Right atrium auricular region (tissue), 2 donors: ENCODE measurements around the gene POLE. TPM values are rescaled to one million over a fixed set of nuclear protein-coding genes. Genes with fewer than 3 reads are reported as not detected.

ENCODE experiments used
- DNase-seq: peaks from one replicate; pipeline ENCODE4 v3.0.0-alpha.2; 2019; ENCODE audit warnings: low spot score
- H3K27ac ChIP-seq, 2 donors: fragments of 200-600 bp; sonication (generic); 1 replicate in 1 of 2; 2 replicates in 1 of 2; pipeline ENCODE4 v1.5.1; 2016 to 2019
- H3K27me3 ChIP-seq, 2 donors: fragments of 200-600 bp; sonication (generic); one replicate each; pipeline versions ENCODE4 v1.5.1 to v1.6.0; 2017 to 2019
- H3K36me3 ChIP-seq: fragments of 200-600 bp; sonication (generic); one replicate; pipeline ENCODE4 v1.5.1; 2016
- H3K4me1 ChIP-seq, 2 donors: fragments of 200-600 bp; sonication (generic); one replicate each; pipeline versions ENCODE4 v1.5.1 to v1.6.0; 2017 to 2019
- H3K4me3 ChIP-seq, 2 donors: fragments of 200-600 bp; sonication (generic); 1 replicate in 1 of 2; 2 replicates in 1 of 2; pipeline ENCODE4 v1.5.1; 2017 to 2019; ENCODE audit warnings: mild to moderate bottlenecking in 1 of 2, moderate library complexity in 1 of 2
- H3K9me3 ChIP-seq, 2 donors: fragments of 200-600 bp; sonication (generic); one replicate each; pipeline ENCODE4 v1.5.1; 2019
- total RNA-seq, 2 donors: library from RNA; depleted of rRNA; stranded (reverse); fragments of >200 nt; gene quantifications; one replicate each; pipeline ENCODE4 v1.1.0, GENCODE V29; 2016
- TF ChIP-seq, protein P1 (sequence below), 2 donors: fragments of 200-600 bp; sonication (generic); IDR thresholded peaks; one replicate each; pipeline ENCODE4 v1.5.1; 2019; ENCODE audit warnings: antibody characterized with exemption in 2 of 2

The POLE gene
- total RNA-seq, 2 donors from 2014 or later = 10.2 to 13.9 TPM

DNA sequence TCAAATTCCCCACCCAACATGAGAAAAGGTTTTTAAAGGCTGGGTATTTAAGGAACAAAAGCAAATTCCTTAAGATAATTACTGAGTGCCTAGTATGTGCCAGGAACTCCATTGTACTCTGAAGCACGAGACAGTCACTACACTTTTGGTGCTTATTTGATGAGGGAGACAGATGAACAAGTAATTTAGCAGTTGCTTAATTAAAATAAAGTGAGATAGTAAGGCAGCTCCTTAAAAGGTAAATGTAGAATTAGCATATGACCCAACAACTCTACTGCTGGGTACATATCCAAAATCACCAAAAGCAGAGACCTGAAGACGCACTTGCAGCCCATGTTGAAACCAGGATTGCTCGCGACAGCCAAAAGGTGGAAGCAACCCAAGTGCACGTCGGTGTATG, 21.3 kb downstream of the POLE start:
- H3K9me3 ChIP-seq = no peaks in the 10 kb centered on the region
- H3K4me1 ChIP-seq = no peaks in the 10 kb centered on the region
- no peak for DNase-seq
- TF ChIP-seq, protein P1, sequence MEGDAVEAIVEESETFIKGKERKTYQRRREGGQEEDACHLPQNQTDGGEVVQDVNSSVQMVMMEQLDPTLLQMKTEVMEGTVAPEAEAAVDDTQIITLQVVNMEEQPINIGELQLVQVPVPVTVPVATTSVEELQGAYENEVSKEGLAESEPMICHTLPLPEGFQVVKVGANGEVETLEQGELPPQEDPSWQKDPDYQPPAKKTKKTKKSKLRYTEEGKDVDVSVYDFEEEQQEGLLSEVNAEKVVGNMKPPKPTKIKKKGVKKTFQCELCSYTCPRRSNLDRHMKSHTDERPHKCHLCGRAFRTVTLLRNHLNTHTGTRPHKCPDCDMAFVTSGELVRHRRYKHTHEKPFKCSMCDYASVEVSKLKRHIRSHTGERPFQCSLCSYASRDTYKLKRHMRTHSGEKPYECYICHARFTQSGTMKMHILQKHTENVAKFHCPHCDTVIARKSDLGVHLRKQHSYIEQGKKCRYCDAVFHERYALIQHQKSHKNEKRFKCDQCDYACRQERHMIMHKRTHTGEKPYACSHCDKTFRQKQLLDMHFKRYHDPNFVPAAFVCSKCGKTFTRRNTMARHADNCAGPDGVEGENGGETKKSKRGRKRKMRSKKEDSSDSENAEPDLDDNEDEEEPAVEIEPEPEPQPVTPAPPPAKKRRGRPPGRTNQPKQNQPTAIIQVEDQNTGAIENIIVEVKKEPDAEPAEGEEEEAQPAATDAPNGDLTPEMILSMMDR (IDR thresholded peaks at IDR 0.05) = no peak
- H3K36me3 ChIP-seq = peaks cover 54% of the 10 kb centered on the region
- no peak overlapping the region for H3K4me3 ChIP-seq
- H3K27me3 ChIP-seq = no peaks in the 10 kb centered on the region
- H3K27ac ChIP-seq = no peak overlapping the region

DNA sequence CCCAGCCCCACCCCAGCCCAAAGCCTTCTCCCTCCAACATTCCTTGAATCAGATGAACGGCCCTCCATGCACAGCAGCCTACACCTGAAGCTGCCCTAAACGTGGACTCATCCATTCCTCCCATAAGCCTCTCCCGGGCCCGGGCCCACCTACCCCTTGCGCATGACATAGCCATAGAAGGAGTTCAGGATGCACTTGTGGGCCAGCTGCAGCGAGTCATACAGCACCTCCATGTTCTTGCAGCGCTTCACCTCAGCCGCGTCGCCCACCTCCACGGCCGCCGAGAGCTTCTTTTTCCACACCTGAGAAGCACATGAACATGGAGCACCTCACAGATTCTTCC, 22.0 kb downstream of the POLE start:
- Histone ChIP-seq H3K27me3 (no peaks in the 10 kb centered on the region), H3K9me3 (no peaks in the 10 kb centered on the region), H3K36me3 (peaks cover 61% of the 10 kb centered on the region), H3K4me1 (no peaks in the 10 kb centered on the region), H3K27ac (no peak overlapping the region), H3K4me3 (no peak overlapping the region)
- DNase-seq = no peak
- TF ChIP-seq, protein P1 (IDR thresholded peaks at IDR 0.05) = no peak

DNA sequence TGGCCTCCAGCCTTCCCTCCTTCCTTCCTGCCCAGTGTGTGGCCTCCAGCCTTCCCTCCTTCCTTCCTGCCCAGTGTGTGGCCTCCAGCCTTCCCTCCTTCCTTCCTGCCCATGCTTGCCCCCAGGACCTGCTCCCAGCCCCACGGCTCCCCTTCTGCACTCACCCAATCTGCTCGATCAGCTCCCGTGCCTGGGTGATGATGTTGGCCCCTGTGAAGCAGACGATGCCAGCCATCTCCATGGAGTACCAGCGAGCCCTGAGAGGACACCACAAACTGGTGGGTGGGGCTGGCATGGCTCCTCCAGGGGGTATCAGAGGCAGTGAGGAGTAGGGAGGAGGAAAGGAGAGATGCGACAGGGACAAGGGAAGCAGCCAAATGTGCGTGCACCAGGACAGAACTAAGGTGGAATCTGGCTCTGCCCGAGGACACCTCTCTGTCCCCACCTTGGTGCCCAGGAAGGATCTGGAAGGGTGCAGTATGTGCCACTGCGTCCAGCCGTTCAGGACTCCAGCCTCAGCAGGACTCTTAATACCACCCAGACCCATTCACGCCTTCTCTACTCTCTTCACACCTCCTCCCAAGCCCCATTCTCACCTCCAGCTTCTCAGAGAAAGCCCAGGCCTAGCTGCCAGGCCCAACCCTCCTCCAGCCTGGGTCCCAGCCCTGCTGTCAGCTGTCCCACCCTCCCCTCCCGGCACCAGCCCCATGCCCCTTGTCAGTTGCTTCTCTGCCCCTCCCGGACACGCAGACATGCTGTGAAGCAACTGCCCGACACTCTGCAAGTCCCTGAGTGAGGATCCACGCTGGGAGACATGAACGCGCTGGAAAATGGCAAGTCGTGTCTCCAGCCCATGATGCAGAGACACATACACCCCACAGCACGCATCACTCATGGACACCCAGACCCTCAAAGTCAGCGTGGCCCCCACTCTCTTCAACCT, 22.7 kb downstream of the POLE start:
- Histone ChIP-seq H3K36me3 (peaks cover 65% of the 10 kb centered on the region), H3K27ac (no peak overlapping the region), H3K4me3 (no peak overlapping the region), H3K4me1 (no peaks in the 10 kb centered on the region), H3K27me3 (no peaks in the 10 kb centered on the region), H3K9me3 (no peaks in the 10 kb centered on the region)
- no peak for DNase-seq
- TF ChIP-seq, protein P1 (IDR thresholded peaks at IDR 0.05) = no peak

DNA sequence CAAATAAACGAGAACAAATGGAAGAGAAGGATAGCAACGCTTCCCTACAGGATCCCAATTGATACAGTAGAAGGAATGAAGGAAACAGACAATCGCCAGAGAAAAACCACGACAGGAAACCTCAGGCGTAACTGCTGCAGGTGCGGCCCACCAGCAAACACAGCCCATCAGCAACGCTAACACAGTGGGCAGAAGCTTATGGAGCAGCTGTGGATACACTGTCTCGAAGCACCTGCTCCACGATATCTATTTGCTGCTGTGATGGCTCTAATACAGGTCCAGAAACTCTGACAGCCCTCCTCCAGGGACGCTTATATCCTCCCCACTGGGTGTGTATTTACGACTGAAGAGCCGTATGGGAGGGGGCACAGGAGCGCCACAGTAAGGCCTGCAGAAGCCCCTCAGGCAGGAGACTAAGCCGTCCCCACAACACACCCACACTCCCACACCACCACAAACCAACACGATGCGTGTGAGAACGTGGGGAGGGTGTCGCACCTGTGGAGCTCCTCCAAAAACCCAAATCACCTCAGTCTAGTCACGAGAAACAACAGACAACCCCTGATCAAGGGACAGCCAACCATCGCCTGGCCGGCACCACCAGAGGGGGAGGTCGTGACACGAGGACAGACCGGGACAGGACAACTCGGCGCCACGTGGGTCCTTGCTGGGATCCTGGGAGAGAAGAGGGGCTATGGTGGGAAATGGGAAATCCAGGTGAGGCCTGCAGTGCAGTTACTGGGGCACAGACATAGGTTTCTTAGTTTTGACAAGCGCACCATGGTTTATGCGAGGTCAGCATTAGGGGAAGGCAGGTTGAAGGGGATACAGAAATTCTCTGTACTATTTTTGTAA, 24.0 kb downstream of the POLE start:
- H3K27ac ChIP-seq = no peak overlapping the region
- peaks cover 73% of the 10 kb centered on the region for H3K36me3 ChIP-seq
- TF ChIP-seq, protein P1 (IDR thresholded peaks at IDR 0.05) = no peak
- no peak for DNase-seq
- no peaks in the 10 kb centered on the region for H3K4me1 ChIP-seq
- H3K9me3 ChIP-seq = no peaks in the 10 kb centered on the region
- H3K4me3 ChIP-seq = no peak overlapping the region
- no peaks in the 10 kb centered on the region for H3K27me3 ChIP-seq

DNA sequence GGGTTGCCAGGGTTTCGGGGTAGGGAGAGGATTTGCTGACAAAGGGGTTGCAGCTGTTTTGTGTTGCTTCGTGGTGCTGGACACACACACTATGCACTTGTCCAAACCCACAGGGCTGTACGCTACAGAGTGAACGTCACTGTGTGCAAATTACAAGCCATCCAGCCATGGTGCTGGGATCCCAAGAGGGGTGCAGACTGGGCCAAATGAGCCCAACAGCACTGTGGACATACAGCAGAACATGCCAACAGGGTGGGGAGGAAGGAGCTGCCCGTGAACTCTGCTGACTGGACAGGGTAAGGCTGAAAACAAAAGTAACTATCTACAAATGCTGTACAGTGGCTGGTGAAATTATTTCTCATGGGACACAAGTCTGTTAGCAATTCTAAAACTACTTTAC, 25.2 kb downstream of the POLE start:
- no peak for DNase-seq
- Histone ChIP-seq H3K27me3 (no peaks in the 10 kb centered on the region), H3K27ac (no peak overlapping the region), H3K36me3 (peaks cover 73% of the 10 kb centered on the region), H3K4me3 (no peak overlapping the region), H3K9me3 (no peaks in the 10 kb centered on the region), H3K4me1 (no peaks in the 10 kb centered on the region)
- TF ChIP-seq, protein P1 (IDR thresholded peaks at IDR 0.05) = no peak
